B cell (primary cell): ENCODE results near the gene NOTUM. TPM values are rescaled to one million over a fixed set of nuclear protein-coding genes. Genes with fewer than 3 reads are reported as not detected.

ENCODE experiments used
- ATAC-seq: fragments of 200-7000 bp; cut with Tn5 transposase; one replicate; pipeline ENCODE4 v1.10.0; 2021; ENCODE audit warnings: low read depth, mild to moderate bottlenecking, moderate number of reproducible peaks, moderate library complexity
- CTCF ChIA-PET: fragments of 350-600 bp; sonication (Branson Sonifier 250); formaldehyde crosslinking; loops from one replicate; lab custom pipeline; 2021; ENCODE audit warnings: antibody characterized with exemption, inconsistent platforms; lab: Charles Lee
- POLR2A ChIA-PET: fragments of 350-600 bp; sonication (Branson Sonifier 250); formaldehyde crosslinking; loops from one replicate; lab custom pipeline; 2021; ENCODE audit warnings: antibody characterized with exemption; lab: Charles Lee
- DNase-seq: peaks from one replicate; pipeline ENCODE4 v3.0.0; 2013
- H2AFZ ChIP-seq: 2 replicates; pipeline ENCODE4 v1.6.1; 2012; ENCODE audit warnings: mild to moderate bottlenecking, low read depth, low read length; ENCODE audit not compliant: insufficient read depth, poor library complexity, severe bottlenecking
- H3K27ac ChIP-seq, 2 donors: 1 replicate in 1 of 2; 2 replicates in 1 of 2; pipeline ENCODE4 v1.5.1; 2012 to 2013; ENCODE audit warnings: low read length in 2 of 2, mild to moderate bottlenecking in 2 of 2, moderate library complexity in 1 of 2
- H3K27me3 ChIP-seq, 4 experiments: fragments of 200-600 bp in 1 of 4; sonication (generic) in 1 of 4; replicated peaks in 1 of 4; 1 replicate in 2 of 4; 2 replicates in 2 of 4; pipeline versions ENCODE4 v1.6.1 to v1.7.0; 2013 to 2016; ENCODE audit warnings: low read length in 3 of 4, mild to moderate bottlenecking in 2 of 4, mixed read lengths in 1 of 4, moderate library complexity in 1 of 4; ENCODE audit not compliant: insufficient read depth in 4 of 4, control insufficient read depth in 3 of 4; ENCODE audit errors: control extremely low read depth in 1 of 4
- H3K36me3 ChIP-seq, 2 experiments: replicated peaks in 1 of 2; 1 replicate in 1 of 2; 2 replicates in 1 of 2; pipeline versions ENCODE4 v1.6.1 to v1.7.1; 2013; ENCODE audit warnings: low read length in 1 of 2; ENCODE audit not compliant: insufficient read depth in 2 of 2, control insufficient read depth in 1 of 2; ENCODE audit errors: control extremely low read depth in 1 of 2, extremely low read depth in 1 of 2
- H3K4me1 ChIP-seq, 2 donors: fragments of 200-600 bp in 1 of 2; sonication (generic) in 1 of 2; 1 replicate in 1 of 2; 2 replicates in 1 of 2; pipeline versions ENCODE4 v1.5.1 to v1.6.1; 2013 to 2017; ENCODE audit warnings: low read length in 2 of 2; ENCODE audit not compliant: control insufficient read depth in 2 of 2, insufficient read depth in 2 of 2
- H3K4me2 ChIP-seq: replicated peaks from 2 replicates; pipeline ENCODE3; 2012; ENCODE audit warnings: mild to moderate bottlenecking, low read depth, low read length; ENCODE audit not compliant: poor library complexity, severe bottlenecking
- H3K4me3 ChIP-seq, 5 experiments: fragments of 200-600 bp in 1 of 5; sonication (generic) in 1 of 5; 1 replicate in 3 of 5; 2 replicates in 2 of 5; pipeline versions ENCODE4 v1.5.1 to v1.7.0; 2011 to 2016; ENCODE audit warnings: low read length in 4 of 5, mild to moderate bottlenecking in 4 of 5, low read depth in 2 of 5, control low read depth in 1 of 5, moderate library complexity in 1 of 5; ENCODE audit not compliant: insufficient read depth in 1 of 5; ENCODE audit errors: control extremely low read depth in 1 of 5, extremely low read depth in 1 of 5
- H3K79me2 ChIP-seq: fragments of 200-600 bp; sonication (generic); one replicate; pipeline ENCODE4 v1.6.0; 2016; ENCODE audit warnings: low read length; ENCODE audit not compliant: control insufficient read depth, insufficient read depth
- H3K9ac ChIP-seq: fragments of 200-600 bp; sonication (generic); 2 replicates; pipeline ENCODE4 v1.6.1; 2017; ENCODE audit warnings: mild to moderate bottlenecking, low read length, moderate library complexity
- H3K9me3 ChIP-seq, 3 donors: one replicate each; pipeline versions ENCODE4 v1.6.1 to v1.7.1; 2013; ENCODE audit warnings: low read length in 2 of 3; ENCODE audit not compliant: control insufficient read depth in 2 of 3, insufficient read depth in 1 of 3; ENCODE audit errors: control extremely low read depth in 1 of 3
- H4K20me1 ChIP-seq: 2 replicates; pipeline ENCODE4 v1.6.0; 2012; ENCODE audit warnings: mild to moderate bottlenecking, low read length; ENCODE audit not compliant: insufficient read depth, control insufficient read depth, poor library complexity, severe bottlenecking
- H3K27ac Mint-ChIP-seq: one replicate; pipeline ENCODE4 v1.8.0; 2021; ENCODE audit warnings: mixed read lengths
- H3K27me3 Mint-ChIP-seq: one replicate; pipeline ENCODE4 v1.8.0; 2021; ENCODE audit warnings: mixed read lengths
- H3K4me1 Mint-ChIP-seq: one replicate; pipeline ENCODE4 v1.8.0; 2021; ENCODE audit warnings: mixed read lengths
- H3K4me3 Mint-ChIP-seq: one replicate; pipeline ENCODE4 v1.8.0; 2021; ENCODE audit warnings: mixed read lengths
- H3K9me3 Mint-ChIP-seq: one replicate; pipeline ENCODE4 v1.8.0; 2022; ENCODE audit warnings: mixed read lengths; ENCODE audit not compliant: insufficient read depth
- CTCF ChIP-seq: fragments of 200-600 bp; IDR thresholded peaks from one replicate; pipeline ENCODE4 v1.8.0; 2022; ENCODE audit warnings: antibody characterized with exemption, mild to moderate bottlenecking
- EZH2 ChIP-seq: IDR thresholded peaks from 2 replicates; pipeline ENCODE4 v1.6.1; 2012; ENCODE audit warnings: borderline replicate concordance, low read depth, mild to moderate bottlenecking, moderate library complexity, low read length; ENCODE audit not compliant: insufficient read depth, poor library complexity, severe bottlenecking
- WGBS: methylation state at CpG from one replicate; pipeline ENCODE4 v1.1.5; 2013; ENCODE audit warnings: missing lambda C conversion rate; ENCODE audit not compliant: insufficient coverage; 5-methylcytosine and 5-hydroxymethylcytosine counted together
- intact Hi-C: fragments of 100-400 bp; cut with micrococcal nuclease; formaldehyde crosslinking; loops from one replicate; pipeline ENCODE4 v1.10.0; 2022
- polyA plus RNA-seq: library from polyadenylated mRNA; depleted of rRNA; stranded (reverse); fragments of >200 nt; gene quantifications from 2 replicates; pipeline ENCODE4 v1.2.3, GENCODE V29; 2012
- total RNA-seq, 2 donors: library from RNA; stranded (reverse); fragments of 120-200 nt in 1 of 2; gene quantifications; 1 replicate in 1 of 2; 2 replicates in 1 of 2; pipeline versions ENCODE4 v1.2.3 to v1.2.4, GENCODE V29; 2013 to 2022

Gene NOTUM
- total and polyA plus RNA-seq, 2 donors (not counting 1 experiment from before 2014, with no cell fraction given): not detected

- intact Hi-C loops: no loop called here
- Mint-ChIP-seq H3K27ac (no peak overlapping the region), H3K4me1 (peaks cover 14% of the 10 kb centered on the region), H3K4me3 (no peak overlapping the region), H3K27me3 (peaks cover 10% of the 10 kb centered on the region), H3K9me3 (no peaks in the 10 kb centered on the region)
- Histone ChIP-seq H2AFZ (no peak overlapping the region), H3K27ac (no peak overlapping the region), H4K20me1 (no peaks in the 10 kb centered on the region), H3K9me3 (no peaks in the 10 kb centered on the region), H3K9ac (no peak overlapping the region), H3K27me3 (peaks cover 0 to 21% (median 8%) of the 10 kb centered on the region in 4 experiments), H3K4me2 (no peak overlapping the region), H3K4me3 (no peak overlapping the region), H3K4me1 (peaks cover 18 to 21% of the 10 kb centered on the region in 2 donors), H3K36me3 (no peaks in the 10 kb centered on the region), H3K79me2 (no peaks in the 10 kb centered on the region)
- CTCF ChIA-PET: no interaction called here
- TF ChIP-seq CTCF (no peak), EZH2 (no peak)
- POLR2A ChIA-PET: no interaction called here
- DNase-seq (no peak), ATAC-seq (no peak)
- 91% methylated on average over 14 of the region's 14 CpGs for WGBS
These were observed 27.7 kb downstream of the NOTUM start for GRCh38 chr17:81933178-81933699.

- no peak overlapping the region for H3K4me2 ChIP-seq
- H3K4me1 ChIP-seq: peaks cover 18 to 19% of the 10 kb centered on the region in 2 donors
- H3K9me3 ChIP-seq: no peaks in the 10 kb centered on the region
- no peak overlapping the region for H2AFZ ChIP-seq
- peaks cover 11% of the 10 kb centered on the region for H3K4me1 Mint-ChIP-seq
- H3K79me2 ChIP-seq: no peaks in the 10 kb centered on the region
- no peak for TF ChIP-seq EZH2
- TF ChIP-seq CTCF: no peak
- no peak for ATAC-seq
- WGBS: 91% methylated on average over 9 of the region's 9 CpGs
- peaks cover 0 to 23% (median 9%) of the 10 kb centered on the region in 4 experiments for H3K27me3 ChIP-seq
- no peak overlapping the region for H3K4me3 Mint-ChIP-seq
- no peaks in the 10 kb centered on the region for H4K20me1 ChIP-seq
- no peak overlapping the region for H3K27ac Mint-ChIP-seq
- POLR2A ChIA-PET: no interaction called here
- intact Hi-C loops: no loop called here
- H3K4me3 ChIP-seq: no peak overlapping the region
- H3K9me3 Mint-ChIP-seq: no peaks in the 10 kb centered on the region
- H3K9ac ChIP-seq: no peak overlapping the region
- peaks cover 10% of the 10 kb centered on the region for H3K27me3 Mint-ChIP-seq
- CTCF ChIA-PET: no interaction called here
- no peak for DNase-seq
- H3K27ac ChIP-seq: no peak overlapping the region
- H3K36me3 ChIP-seq: no peaks in the 10 kb centered on the region
These were observed 28.5 kb downstream of the NOTUM start for GRCh38 chr17:81932333-81932983.
